Vagina (tissue), 2 donors: ENCODE results near the gene UBXN7.

Experiments
- POLR2AphosphoS5 ChIP-seq, 2 donors: sonication (generic); formaldehyde crosslinking; IDR thresholded peaks; one replicate each; pipeline ENCODE4 v1.9.0; 2017; ENCODE audit warnings: antibody characterized with exemption in 2 of 2, mild to moderate bottlenecking in 2 of 2, low read depth in 1 of 2; ENCODE audit not compliant: insufficient read depth in 1 of 2
- TF ChIP-seq, protein P1 (sequence below), 3 experiments: fragments of 450-650 bp in 2 of 3; fragments of 200-600 bp in 1 of 3; sonication (generic) in 1 of 3; IDR thresholded peaks; one replicate each; pipeline ENCODE4 v1.5.1; 2017 to 2019; ENCODE audit warnings: antibody characterized with exemption in 3 of 3, mild to moderate bottlenecking in 2 of 3, moderate library complexity in 2 of 3

DNA sequence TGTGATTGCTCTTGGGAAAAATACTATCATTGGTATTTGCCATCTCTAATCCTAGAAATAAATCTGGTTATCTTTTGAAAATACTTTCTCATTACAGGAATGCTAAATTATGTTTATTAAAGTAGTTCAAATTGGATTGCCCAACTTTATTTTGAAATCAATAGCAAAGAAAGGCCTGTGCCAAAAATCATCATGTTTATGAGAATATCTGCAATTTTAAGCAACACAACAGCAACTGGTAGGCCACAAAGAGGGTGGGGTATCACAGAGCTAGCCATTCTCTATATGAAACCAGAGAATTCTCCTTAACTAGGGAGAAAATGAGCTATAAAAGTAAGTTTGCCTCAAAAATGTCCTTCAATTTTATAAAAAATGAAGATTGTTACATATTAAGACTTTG is 82.2 kb downstream of the UBXN7 start:
- TF ChIP-seq, protein P1, sequence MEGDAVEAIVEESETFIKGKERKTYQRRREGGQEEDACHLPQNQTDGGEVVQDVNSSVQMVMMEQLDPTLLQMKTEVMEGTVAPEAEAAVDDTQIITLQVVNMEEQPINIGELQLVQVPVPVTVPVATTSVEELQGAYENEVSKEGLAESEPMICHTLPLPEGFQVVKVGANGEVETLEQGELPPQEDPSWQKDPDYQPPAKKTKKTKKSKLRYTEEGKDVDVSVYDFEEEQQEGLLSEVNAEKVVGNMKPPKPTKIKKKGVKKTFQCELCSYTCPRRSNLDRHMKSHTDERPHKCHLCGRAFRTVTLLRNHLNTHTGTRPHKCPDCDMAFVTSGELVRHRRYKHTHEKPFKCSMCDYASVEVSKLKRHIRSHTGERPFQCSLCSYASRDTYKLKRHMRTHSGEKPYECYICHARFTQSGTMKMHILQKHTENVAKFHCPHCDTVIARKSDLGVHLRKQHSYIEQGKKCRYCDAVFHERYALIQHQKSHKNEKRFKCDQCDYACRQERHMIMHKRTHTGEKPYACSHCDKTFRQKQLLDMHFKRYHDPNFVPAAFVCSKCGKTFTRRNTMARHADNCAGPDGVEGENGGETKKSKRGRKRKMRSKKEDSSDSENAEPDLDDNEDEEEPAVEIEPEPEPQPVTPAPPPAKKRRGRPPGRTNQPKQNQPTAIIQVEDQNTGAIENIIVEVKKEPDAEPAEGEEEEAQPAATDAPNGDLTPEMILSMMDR (IDR thresholded peaks at IDR 0.05): no peak
- no peak for TF ChIP-seq POLR2AphosphoS5 (IDR thresholded peaks at IDR 0.05; ENCODE audit: insufficient read depth in 1 of 2, low read depth in 1 of 2)
